GM23248 (cell line): ENCODE data around the gene CGAS.

ENCODE experiments used
- EZH2 ChIP-seq: fragments of 200-600 bp; sonication (generic); IDR thresholded peaks from 2 replicates; pipeline ENCODE4 v1.6.1; 2018; ENCODE audit warnings: antibody characterized with exemption, mild to moderate bottlenecking; ENCODE audit not compliant: insufficient read depth, poor library complexity, severe bottlenecking
- EZH2phosphoT487 ChIP-seq: fragments of 200-600 bp; sonication (generic); IDR thresholded peaks from 2 replicates; pipeline ENCODE4 v1.6.1; 2018; ENCODE audit warnings: antibody characterized with exemption, moderate library complexity, mild to moderate bottlenecking, low read depth; ENCODE audit not compliant: insufficient read depth

- no peak for TF ChIP-seq EZH2
- TF ChIP-seq EZH2phosphoT487, result no peak
Measured at GRCh38 chr6:73443555-73443954, 8.5 kb downstream of the CGAS start.
